Right kidney (tissue), 1 donor: Measurements from ENCODE around the gene ZNF831.

Source experiments
- DNase-seq: peaks from one replicate; pipeline ENCODE4 v3.0.0-alpha.2; 2016

The ZNF831 gene

DNA sequence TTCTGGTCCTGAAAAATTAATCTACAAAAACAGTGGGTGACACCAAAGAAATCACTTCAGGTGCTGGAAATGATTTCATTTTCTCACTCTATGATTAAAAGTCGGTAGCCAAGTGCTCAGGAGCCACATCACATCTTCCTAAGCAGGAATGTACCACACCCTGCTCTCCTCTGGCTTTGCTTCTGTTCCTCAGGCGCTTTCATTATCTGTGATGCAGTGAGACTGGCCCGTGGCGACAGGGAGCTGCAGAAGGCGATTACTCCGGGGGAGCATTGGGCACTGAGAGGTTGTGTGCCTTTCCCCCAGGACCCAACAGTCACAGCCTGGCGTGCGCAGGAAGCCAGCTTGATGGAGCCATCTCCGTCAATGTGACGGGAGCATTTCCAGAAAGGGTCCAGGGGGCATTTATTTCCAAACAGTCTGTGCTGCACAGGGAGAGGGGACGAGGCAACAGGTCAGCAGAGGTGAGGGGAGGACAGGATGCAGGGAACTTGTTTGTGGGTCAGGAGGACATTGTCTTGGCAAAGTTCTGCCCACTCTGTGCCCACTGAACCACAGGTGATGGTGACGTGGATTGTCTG, 5.6 kb upstream of the ZNF831 start:
- no peak for DNase-seq

DNA sequence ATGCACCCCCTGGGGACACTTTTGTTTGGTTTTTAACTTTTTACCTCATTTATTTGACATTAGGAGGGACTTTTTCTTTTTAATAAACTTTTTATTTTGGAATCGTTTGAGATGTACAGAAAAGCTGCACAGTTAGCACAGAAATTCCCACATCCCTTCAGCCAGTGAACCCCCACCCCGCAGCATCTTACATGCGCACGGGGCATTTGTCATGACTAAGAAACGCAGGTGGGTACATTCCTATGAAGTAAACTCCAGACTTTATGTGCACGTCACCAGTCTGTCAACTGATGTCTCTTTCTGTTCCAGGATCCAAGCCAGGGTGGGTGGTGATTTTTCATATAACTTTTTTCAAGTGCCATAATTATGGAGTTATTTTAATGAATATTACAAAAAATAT, 4.9 kb upstream of the ZNF831 start:
- no peak for DNase-seq

DNA sequence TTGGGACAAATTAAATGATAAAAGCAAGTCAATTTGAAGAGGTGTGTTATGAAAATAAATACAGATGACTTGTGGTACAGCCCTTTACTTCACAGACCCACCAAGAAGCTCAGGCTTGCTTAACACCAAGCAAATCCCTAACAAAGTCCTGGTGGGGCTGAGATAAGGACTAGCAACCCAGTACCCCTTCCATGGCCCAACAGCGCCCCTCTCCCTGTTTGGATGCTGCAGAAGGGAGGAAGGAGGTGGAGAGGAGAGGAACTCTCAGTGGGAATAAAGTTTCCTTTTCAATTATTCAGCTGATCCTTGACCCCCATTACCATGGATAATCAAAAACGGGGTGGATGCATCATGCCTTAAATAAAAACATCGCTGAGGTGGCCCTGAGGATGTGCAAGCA, 4.5 kb upstream of the ZNF831 start:
- no peak for DNase-seq

DNA sequence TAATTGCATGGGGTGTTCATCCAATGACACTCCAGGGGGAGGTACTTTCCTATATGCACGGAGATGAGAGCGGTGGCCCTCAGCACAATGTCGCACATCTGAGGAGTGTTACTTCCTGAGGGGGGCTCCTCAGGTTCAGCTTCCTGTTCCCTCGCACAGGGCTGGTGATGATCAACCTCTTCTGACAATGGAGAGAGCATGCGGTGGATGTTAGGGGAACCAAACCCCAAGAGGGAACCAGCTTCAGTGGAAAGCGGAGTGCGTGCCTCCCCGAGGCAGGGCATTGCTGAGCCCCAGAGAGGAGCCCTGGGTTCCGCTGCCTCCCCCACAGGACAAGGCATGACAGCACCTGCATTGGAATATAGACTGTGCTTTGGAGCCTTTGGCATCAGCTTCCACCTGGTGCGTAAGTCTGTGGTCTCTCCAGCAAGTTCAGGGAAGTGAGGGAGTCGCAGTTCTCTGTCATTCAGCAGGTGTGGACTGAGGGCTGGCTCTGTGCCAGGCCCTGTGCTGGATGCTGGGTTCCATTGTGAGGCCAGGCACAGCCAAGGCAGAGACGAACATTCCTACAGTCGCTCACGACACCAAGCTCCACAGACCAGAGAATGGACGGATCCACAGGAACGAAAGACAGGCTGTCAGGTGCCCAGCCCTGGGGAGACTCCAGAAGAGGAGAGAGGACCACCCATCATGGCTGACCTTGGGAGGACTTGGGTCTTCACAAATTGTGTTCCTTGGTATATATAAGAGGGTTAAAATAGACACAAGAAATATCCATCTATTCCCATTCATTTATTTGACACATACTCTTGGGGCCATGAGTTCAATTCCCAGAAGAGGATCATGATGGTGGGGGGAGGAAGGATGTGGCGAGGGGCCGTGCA, 3.9 kb upstream of the ZNF831 start:
- no peak for DNase-seq

DNA sequence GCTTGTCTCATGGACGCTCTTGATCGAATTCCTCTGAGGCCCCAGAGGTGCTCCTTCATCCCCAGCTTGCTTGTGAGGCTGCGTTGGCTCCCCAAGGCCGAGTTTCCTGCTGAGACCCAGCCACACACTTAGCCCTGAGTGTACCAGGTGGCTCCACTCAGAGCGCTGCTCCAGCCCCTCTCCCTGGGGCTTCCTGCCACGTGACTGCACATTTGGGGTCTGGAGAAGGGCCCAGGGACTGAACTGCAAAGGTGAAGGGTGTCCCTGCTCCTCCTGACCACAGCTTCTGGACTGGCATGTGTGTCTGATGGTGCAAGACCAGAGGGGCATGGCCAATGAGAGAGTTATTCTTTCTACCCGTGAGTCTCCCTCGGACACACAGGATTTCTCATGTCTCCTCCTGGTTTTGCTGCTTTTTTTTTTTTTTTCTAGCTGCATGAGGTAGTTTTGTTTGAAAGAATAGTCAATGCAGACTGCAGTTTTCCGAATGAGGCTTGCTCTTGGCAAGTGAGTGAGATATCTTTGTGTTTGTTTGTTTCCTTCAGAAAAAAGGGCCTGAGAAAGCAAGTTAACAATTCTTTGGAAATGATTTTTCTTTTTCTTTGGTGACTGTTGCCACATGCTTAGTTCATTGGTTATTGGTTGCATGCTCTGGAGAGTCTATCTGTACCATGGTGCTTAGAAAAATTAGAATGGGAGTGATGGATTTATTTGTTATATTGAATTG, 3.1 kb upstream of the ZNF831 start:
- DNase-seq = no peak

DNA sequence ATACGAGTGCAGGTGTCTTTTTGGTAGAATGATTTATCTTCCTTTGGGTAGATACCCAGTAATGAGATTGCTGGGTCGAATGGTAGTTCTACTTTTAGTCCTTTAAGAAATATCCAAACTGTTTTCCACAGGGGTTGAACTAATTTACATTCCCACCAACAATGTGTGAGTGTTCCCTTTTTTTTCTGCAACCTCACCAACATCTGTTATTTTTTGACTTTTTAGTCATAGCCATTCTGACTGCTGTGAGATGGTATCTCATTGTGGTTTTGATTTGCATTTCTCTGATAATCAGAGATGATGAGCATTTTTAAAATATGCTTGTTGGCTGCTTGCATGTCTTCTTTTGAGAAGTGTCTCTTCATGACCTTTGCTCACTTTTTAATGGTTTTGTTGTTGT, 1.9 kb upstream of the ZNF831 start:
- no peak for DNase-seq

DNA sequence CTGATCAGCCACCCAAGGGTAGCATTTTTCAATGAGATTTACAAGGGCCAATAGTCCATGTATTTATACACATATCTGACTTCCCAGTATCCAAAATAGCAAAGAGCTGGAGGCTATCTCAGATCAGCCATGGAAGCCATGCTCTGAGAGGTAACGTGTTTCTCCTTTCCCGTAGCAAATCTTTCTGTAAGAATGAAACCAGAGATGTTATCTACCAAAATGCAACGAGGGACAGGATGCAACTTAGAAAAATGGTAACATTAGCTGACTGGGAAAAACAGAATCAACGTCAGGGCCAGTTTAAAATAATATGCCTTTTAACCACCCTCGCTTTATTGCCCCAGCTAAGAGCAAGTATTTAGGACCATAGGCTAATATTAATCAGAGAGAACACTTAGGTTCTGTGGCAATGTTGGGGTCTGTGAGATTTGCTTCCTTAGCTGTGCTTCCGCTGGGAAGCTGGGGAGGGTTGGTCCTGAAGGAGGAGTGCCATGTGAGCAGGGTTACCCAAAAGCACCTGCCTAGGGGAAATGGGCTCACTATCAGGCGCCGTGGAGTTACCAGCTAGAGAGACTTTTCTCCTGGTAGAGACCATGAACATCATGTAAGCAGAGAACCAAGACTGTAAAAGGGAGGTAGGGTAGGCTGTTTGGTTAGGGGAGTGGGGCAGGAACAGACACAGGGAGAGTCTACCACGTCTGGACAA, 1.2 kb downstream of the ZNF831 start:
- DNase-seq = no peak

DNA sequence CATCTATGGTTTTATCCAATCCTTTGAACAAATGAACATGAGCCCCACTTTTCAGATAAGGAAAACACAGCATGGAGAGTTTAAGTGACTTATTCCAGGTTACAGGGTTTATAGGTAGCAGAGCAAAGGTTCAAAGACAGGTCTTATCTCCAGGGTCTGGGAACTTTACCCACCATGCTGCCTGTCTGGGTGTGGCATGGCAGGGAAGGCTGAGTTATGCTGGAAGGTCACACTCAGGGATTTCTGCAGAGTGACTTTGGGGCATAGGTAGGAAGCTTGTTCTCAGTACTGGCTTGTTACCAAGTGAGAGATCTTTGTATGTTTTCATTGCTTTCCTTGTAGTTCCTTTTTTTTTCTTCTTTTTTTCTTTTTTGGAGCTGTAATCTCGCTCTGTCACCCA, 1.8 kb downstream of the ZNF831 start:
- no peak for DNase-seq

DNA sequence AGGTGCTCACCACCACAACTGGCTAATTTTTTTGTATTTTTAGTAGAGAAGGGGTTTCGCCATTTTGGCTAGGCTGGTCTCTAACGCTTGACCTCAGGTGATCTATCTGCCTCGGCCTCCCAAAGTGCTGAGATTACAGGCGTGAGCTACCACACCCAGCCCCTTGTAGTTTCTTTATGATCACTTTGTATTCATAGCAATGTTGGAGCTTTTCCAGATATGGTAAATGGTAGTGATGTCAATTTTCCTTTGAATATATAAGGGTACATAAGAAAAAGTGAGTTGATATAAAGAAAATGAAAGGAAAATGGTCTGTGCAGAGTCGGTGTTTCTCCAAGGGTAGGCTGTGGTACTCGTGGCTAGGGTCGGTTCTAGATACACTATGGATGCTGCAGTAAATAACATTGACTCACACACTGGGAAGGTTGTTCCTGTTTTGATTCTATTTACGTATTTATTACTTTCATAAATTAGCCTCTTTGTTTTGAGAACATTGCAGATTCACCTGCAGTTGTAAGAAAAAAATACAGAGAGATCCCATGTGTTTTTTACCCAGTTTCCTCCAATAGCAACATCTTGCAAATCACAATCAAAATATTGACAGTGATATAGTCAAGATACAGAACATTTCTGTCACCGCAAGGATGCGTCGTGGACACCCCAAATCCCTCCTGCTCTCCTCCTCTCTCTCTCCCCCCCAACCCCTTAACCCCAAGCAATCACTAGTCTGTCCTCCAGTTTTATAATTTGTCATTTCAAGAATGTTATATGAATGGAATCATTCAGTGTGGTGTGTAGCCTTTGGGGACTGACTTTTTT, 2.5 kb downstream of the ZNF831 start:
- DNase-seq = no peak

DNA sequence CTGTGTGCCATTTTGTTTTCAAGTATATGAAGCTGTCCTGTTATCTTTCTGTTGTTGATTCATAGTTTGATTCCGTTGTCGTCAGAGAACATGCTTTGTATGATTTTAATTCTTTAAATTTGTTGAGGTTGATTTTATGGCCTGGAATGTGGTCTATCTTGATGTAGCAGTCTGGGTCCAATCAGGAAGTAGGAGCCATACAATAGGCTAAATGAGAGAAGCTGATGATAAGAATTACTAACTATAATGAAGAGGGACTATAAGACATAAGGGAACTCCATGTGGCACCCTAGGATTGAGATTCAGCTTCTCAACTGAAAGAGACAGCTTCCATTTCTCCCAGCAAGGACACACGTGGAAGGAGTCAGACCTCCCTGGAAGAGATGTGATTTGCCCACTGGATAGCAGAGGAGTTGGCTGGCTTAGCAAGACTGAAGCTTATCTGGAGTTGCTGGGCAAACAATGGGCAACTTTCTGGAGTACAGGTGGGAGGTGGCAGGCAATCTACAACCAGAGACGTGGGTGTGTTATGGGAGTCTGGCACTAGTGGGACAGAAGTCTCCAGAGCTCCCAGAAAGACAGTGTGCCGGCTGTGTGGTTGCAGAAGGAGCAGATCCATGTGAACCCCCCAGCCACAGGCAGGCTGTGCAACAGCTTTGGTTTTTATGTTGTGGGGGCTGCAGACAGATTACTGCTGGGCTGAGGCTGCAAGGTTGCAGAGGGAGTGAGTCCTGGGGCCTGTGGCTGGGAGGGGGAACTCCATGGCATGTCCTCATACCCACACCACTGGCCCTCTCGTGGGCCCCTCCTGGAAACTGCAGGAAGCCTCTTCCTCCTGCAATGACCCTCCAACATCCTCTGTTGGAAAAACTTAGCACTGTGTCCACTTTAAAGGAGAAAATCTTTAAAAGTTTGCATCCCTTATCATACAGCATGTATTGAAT, 7.1 kb downstream of the ZNF831 start:
- DNase-seq = no peak

DNA sequence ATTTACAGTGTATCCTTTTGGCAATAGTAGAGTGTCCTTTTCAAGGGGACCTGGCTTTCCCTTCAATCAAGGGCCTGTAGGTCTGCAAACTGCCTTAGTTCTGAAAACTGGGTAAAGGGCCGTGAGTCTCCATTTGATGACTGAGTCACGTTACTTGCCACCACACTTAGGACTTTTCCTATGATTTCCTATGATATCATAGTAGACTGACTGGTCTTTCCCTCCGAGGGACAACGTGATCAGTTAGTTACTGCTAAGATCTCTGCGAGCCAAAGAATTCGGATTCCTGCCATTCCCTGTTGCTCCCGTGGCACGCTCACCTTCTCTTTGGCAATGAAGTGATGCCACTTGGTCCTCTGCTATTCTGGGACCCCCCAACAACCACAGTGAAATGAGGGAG, 8.4 kb downstream of the ZNF831 start:
- DNase-seq = no peak

DNA sequence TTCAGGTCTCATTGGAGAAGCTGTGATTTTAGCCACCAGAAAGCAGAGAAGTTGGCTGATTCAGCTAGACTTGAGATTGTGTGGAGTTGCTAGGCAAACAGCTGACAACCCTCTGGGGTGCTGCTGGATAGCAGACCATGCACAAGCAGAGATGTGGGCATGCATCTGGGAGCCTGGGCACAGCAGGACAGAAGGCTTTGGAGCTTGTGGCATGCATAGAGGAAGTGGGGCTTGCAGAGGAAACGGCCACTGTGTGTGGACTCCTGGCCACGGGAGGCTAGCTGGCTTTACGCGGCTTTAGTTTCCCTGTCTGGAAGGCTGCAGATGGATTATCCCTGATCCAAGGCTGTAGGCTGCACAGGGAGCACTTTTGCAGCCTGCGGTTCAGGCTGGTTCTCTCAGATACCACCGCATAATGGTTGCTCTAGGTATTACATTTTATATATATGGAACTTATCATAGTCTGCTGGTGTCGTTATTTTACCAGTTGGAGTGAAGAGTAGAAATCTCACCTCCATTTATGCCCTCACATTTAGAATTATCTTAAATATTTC, 10.4 kb downstream of the ZNF831 start:
- no peak for DNase-seq

DNA sequence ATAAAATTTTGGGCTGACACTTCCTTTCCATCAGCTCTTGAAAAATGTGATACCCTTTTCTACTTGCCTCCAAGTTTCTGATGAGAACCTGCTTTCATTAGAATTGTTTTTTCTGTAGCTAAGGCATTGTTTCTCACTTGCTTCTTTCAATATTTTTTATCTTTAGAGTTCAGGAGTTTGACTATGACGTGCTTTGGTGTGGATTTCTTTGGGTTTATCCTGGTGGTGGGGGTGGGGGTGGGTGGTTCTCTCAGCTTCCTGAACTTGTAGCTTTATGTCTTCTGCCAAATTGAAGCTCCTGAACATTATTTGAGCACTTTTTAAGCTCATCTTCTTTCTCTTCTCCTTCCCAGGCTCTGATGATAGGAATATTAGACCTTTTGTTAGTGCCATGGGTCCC, 11.4 kb downstream of the ZNF831 start:
- DNase-seq = no peak

DNA sequence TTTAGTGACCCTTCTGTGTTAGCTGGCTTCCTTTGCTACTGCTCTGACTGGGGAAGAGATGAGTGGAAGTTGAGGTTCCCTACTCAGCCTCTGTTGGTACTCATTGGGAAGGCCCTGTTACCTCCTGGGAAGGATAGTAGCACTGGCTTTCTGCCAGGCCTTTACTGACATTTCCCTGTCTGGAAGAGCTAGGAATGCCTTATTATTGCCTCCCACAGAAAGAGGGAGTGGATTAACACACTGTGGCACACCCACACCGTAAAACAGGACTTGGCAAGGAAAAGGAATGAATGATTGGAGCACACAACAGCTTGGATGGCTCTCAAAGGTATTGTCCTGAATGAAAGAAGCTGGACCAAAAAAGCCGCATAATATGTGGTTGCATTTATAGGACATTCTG, 12.2 kb downstream of the ZNF831 start:
- DNase-seq = no peak

DNA sequence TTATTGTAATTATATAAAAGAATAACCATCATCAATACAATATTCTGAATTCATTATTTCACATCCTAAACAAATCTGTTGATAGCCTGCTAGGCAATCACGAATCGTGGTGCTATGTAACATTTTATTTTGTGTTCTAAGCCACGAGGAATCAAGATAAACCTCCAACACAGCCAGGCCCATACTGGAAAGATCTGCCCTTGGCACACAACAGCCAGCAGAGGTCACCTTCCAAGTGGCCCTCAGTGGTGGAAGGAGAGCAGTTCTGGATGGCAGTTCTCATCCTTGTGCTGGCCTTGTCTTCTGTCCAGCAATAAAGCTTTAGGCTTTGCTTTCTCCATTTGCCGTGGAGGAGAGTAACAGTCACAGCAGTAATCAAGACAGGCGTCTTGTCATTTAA, 13.2 kb downstream of the ZNF831 start:
- DNase-seq = no peak

DNA sequence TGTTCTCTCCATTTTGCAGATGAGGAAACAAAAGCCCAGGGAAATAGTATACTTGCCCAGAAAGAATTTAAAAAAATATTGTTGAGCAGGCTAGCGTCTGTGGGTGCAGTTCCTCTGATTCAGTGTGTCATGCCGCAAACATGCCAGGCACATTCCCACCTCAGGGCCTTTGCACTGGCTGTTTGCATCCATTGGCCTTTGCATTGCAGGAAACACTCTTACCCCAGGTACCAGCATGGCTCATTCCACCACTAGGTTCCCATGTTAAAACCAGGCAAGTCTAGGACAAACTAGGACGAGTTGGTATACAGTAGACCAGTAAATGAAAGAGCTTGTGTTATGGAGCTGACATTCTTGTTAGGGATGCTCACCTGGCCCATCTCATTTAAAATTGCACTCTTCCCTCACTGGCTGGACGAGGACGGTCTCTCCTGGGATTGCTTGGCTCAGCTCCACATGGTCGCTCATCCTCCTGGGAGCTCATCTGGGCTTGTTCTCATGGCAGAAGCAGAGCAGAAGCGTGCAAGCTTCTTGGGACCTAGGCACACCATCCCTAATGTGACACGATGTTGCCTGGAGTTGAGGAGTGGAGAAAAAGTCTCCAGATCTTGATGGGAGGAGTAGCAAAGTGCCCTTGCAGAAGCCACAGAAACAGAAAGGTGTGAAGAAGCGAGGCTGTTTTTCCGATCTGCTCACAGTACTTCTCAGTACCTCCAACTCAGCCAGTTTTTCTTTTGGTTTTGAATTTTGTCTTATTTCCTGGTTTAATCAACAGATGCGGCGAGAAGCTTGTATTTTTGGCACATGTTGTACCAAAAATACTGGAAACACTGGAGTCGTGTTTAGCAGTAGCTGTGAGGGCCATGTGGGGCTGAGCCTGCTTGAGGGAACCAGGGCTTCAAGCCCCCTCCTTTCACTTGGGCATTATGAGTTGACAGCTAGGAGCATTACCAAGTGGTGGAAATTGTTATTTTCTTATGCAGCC, 13.9 kb downstream of the ZNF831 start:
- no peak for DNase-seq

DNA sequence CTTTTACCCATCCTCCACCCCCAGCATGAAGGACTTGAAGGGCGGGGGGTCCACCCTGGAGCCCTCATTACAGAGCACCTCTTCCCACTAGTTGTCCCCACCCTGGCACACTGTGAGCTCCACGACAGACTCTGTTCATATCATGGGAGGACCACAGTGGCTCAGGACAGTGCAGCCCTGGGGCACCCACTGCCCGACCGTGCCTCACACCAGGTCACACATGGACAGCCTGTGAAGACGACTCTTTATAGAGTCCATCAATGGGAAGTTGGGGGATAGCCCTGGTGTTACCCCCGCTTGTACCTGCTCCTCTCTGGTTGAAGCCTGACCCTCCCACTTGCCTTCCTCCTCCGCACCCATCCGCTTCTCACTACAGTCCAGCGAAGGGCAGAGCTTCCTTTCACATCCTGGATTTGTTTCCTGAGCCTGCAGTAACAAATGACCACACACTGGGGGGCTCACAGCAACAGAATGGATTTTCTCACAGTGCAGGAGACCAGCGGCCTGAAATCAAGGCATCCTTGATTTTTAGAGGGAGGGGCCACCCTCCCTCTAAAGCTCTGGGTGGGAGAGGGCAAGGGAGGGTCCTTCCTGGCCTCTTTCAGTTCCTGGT, 15.5 kb downstream of the ZNF831 start:
- DNase-seq = no peak

DNA sequence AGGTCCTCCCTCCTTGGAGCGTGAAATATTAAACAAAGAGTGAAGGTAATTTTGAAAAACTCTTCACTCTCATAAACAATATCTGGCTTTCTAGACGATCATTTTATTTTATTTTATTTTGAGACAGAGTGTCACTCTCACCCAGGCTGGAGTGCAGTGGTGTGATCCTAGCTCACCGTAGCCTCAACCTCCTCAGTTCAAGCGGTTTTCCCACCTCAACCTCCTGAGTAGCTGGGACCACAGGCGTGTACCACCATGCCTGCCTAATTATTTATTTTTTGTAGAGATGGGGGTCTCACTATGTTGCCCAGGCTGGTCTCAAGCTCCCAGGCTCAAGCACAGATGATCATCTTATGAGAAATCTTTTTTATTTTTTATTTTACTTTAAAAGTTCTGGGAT, 16.4 kb downstream of the ZNF831 start:
- no peak for DNase-seq

DNA sequence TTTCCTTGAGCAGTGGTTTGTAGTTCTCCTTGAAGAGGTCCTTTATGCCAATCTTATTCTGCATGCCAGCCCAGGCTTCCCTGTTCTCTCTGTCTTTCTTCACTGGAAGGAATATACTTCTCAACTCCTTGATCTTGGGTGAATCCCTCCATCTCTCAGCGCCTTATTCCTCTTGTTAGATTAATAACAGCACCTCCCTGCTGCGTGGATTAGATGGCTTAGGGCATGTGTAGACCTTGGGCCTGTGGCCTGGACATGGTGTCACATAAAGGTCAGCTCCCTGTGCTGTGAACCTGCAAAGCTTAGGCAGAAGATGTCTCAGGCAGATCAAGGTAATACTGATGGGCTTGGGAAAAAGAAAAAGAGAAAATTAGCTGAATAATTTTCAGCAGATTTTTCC, 18.3 kb downstream of the ZNF831 start:
- no peak for DNase-seq
